Effector memory CD8-positive, alpha-beta T cell (primary cell): Measurements from ENCODE around the gene MARK1.

ENCODE experiments used
- ATAC-seq: fragments of 150-1000 bp; cut with Tn5 transposase; replicated peaks from 2 replicates; pipeline ENCODE4 v1.10.0; 2021; ENCODE audit warnings: mild to moderate bottlenecking, moderate library complexity
- DNase-seq, 3 experiments: peaks; one replicate each; pipeline ENCODE4 v3.0.0; 2021
- H3K27ac Mint-ChIP-seq, 2 donors: one replicate each; pipeline ENCODE4 v1.8.0; 2022; ENCODE audit warnings: mild to moderate bottlenecking in 2 of 2, mixed read lengths in 2 of 2, moderate library complexity in 2 of 2
- H3K27me3 Mint-ChIP-seq, 2 donors: one replicate each; pipeline ENCODE4 v1.8.0; 2022; ENCODE audit warnings: mixed read lengths in 2 of 2
- H3K36me3 Mint-ChIP-seq: one replicate; pipeline ENCODE4 v1.8.0; 2022; ENCODE audit warnings: mild to moderate bottlenecking, moderate library complexity, mixed read lengths; ENCODE audit not compliant: insufficient read depth
- H3K4me1 Mint-ChIP-seq, 2 donors: one replicate each; pipeline ENCODE4 v1.8.0; 2022; ENCODE audit warnings: low read depth in 2 of 2, mixed read lengths in 2 of 2
- H3K4me3 Mint-ChIP-seq, 2 donors: one replicate each; pipeline ENCODE4 v1.8.0; 2022; ENCODE audit warnings: mild to moderate bottlenecking in 2 of 2, mixed read lengths in 2 of 2, moderate library complexity in 2 of 2
- H3K9me3 Mint-ChIP-seq, 2 donors: one replicate each; pipeline ENCODE4 v1.8.0; 2022; ENCODE audit warnings: mixed read lengths in 2 of 2
- total RNA-seq, 9 experiments: gene quantifications; one replicate each; lab custom pipeline; 2026; lab: John Stamatoyannopoulos, UW

Gene MARK1
- total RNA-seq, result 0 to 1.9 (median 0.10) reads per million in 9 experiments

DNA sequence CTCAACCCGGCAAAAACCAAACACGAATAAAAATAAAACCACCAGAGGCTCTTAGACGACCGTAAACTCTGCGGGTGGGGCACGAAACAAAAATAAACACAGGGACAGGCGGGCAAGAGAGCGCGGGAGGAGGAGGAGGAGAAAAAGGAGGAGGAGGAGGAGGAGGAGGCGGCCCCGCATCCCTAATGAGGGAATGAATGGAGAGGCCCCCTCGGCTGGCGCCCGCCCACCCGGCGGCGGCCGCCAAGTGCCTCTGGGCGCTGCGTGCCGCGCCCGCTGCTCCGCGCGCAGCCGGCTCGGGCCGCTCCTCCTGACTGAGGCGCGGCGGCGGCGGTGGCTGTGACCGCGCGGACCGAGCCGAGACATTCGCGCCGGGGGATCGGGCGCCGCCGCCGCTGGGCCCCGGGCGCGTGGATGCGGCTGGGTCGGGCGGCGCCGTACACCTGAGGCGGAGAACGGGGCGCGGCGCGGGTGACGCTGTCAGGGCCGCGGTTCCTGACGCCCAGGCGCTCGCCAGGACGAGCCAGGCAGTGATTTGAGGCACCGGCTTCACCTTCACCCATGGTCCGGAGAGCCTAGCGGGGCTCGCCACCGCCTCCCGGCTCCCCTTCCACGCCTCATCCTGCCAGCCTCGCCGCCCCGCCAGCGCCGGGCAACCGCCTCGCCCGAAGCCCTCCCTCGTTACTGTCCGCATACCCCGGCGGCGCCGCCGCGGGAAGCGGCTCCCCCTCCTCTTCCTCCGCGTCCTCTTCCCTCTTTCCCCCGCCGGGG lies at the start of gene MARK1:
MARK1 (plus strand) TSS at position 229 of the 771 bp plus-strand sequence. CDS start 687 bp downstream, outside the sequence.
- Mint-ChIP-seq H3K4me1 (peaks cover 7 to 11% of the 10 kb centered on the region in 2 donors), H3K4me3 (peak within 1 kb of the TSS; percentile 72 to 79), H3K27ac (no peak within 1 kb of the TSS), H3K36me3 (no peaks in the 10 kb centered on the region), H3K27me3 (peaks cover 64 to 75% of the 10 kb centered on the region in 2 donors), H3K9me3 (no peaks in the 10 kb centered on the region)
- peak; percentile 29 for ATAC-seq
- no peak for DNase-seq

GRCh38 chr1:220483700-220484099 lies 44.2 kb upstream of the MARK1 start:
- no peak for DNase-seq
- peaks cover 0 to 28% of the 10 kb centered on the region in 2 donors for H3K27me3 Mint-ChIP-seq
- H3K36me3 Mint-ChIP-seq, result no peaks in the 10 kb centered on the region
- no peak overlapping the region for H3K4me3 Mint-ChIP-seq
- H3K4me1 Mint-ChIP-seq, result no peaks in the 10 kb centered on the region
- ATAC-seq, result no peak
- H3K9me3 Mint-ChIP-seq, result peaks cover 0 to 2% of the 10 kb centered on the region in 2 donors
- no peak overlapping the region for H3K27ac Mint-ChIP-seq

DNA sequence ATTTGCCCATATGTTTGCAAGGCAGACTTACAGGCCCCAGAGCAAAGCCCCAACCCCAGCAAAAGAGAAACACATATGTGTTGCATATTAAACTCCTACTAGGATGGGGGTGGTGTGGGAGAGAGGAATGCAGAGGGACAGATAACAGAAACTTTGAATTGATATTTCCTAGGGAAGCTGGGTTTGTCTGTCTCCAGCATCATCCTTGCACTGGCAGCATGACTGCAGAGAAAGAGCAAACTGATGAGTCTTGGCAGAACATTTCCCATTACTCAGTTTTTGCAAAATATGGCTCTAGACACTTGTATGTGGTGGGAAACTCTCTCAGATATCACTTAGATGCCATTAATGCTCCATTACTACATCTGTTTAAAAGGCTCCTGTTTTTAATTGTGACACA lies 43.8 kb upstream of the MARK1 start:
- ATAC-seq, result no peak
- Mint-ChIP-seq H3K9me3 (peaks cover 0 to 2% of the 10 kb centered on the region in 2 donors), H3K36me3 (no peaks in the 10 kb centered on the region), H3K27me3 (peaks cover 0 to 24% of the 10 kb centered on the region in 2 donors), H3K4me1 (no peaks in the 10 kb centered on the region), H3K27ac (no peak overlapping the region), H3K4me3 (no peak overlapping the region)
- no peak for DNase-seq

- H3K27me3 Mint-ChIP-seq, result peaks cover 0 to 19% of the 10 kb centered on the region in 2 donors
These were observed 42.8 kb upstream of the MARK1 start for GRCh38 chr1:220485131-220485530.

DNA sequence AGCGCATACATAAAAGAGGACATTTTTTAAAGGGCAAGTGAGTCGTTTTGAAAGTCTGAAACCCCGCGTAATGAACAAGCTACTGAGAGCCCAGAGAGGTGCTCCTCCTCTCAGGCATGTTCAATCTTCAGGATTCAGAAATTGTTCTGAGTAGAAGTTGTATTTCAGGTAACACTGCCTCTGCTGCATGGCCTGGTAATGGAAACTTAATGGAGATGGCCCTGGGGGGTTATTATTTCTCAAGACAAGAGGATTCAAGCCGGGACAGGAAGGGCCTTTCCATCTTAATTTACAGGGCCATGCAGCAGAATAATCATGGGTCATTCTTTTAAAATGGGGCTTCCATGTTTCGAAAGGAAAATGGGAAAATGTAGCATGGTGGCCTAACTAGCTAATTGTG lies 42.1 kb upstream of the MARK1 start:
- Mint-ChIP-seq H3K36me3 (no peaks in the 10 kb centered on the region), H3K27ac (no peak overlapping the region), H3K4me3 (no peak overlapping the region), H3K4me1 (no peaks in the 10 kb centered on the region), H3K9me3 (peaks cover 0 to 2% of the 10 kb centered on the region in 2 donors), H3K27me3 (peaks cover 0 to 19% of the 10 kb centered on the region in 2 donors)
- no peak for ATAC-seq
- DNase-seq, result no peak

More at GRCh38 chr1:220485131-220485530, 42.8 kb upstream of the MARK1 start:
- H3K27ac Mint-ChIP-seq, result no peak overlapping the region
- H3K4me1 Mint-ChIP-seq, result no peaks in the 10 kb centered on the region
- no peak for DNase-seq
- no peaks in the 10 kb centered on the region for H3K36me3 Mint-ChIP-seq
- ATAC-seq, result no peak
- H3K9me3 Mint-ChIP-seq, result peaks cover 0 to 2% of the 10 kb centered on the region in 2 donors
- H3K4me3 Mint-ChIP-seq, result no peak overlapping the region

- Mint-ChIP-seq H3K27me3 (peaks cover 0 to 19% of the 10 kb centered on the region in 2 donors), H3K27ac (no peak overlapping the region), H3K9me3 (no peaks in the 10 kb centered on the region), H3K4me3 (no peak overlapping the region), H3K4me1 (no peaks in the 10 kb centered on the region), H3K36me3 (no peaks in the 10 kb centered on the region)
- ATAC-seq, result no peak
- no peak for DNase-seq
These were observed 40.6 kb upstream of the MARK1 start for GRCh38 chr1:220487297-220487820.

GRCh38 chr1:220491891-220492290 lies 36.0 kb upstream of the MARK1 start:
- Mint-ChIP-seq H3K27me3 (peaks cover 20 to 24% of the 10 kb centered on the region in 2 donors), H3K36me3 (no peaks in the 10 kb centered on the region), H3K9me3 (peaks cover 0 to 2% of the 10 kb centered on the region in 2 donors), H3K4me3 (no peak overlapping the region), H3K4me1 (no peaks in the 10 kb centered on the region), H3K27ac (no peak overlapping the region)
- no peak for DNase-seq
- ATAC-seq, result no peak

DNA sequence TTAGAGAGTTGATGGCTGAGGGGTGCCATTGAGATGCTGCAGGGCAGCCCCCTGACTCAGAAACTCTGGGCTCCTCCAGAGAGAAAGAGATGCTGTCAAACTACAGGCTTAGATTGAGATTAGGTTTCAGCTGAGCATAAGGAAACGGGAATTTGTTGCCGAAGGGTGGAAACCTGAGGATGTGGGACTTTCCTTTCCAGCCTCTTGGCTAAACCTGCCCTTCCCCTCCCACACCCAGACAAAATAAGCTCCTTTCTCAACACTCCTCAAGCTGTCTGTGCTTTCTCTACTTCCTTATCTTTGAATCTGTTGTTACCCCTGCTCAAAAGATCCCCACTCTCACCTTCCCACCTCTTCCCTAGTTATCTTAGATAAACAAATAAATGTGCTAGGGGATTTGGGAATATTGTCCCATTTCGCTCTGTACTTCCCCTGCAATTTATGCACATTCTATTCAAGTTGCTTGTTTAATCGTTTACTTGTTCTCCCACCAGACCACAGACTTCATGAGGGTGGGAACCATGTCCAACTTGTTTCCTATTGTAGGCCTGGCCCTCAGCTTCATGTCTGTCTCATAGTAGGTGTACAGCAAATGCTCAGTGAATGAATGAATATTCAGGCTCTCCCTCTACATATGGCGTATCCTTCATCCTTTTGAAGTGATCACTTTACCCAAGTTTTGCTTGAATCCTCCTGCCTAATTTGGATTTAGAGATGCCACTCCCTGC lies 30.6 kb upstream of the MARK1 start:
- DNase-seq (no peak), ATAC-seq (no peak)
- H3K4me3 Mint-ChIP-seq, result no peak overlapping the region
- H3K27me3 Mint-ChIP-seq, result peaks cover 29 to 44% of the 10 kb centered on the region in 2 donors
- no peaks in the 10 kb centered on the region for H3K4me1 Mint-ChIP-seq
- H3K36me3 Mint-ChIP-seq, result no peaks in the 10 kb centered on the region
- peaks cover 0 to 2% of the 10 kb centered on the region in 2 donors for H3K9me3 Mint-ChIP-seq
- no peak overlapping the region for H3K27ac Mint-ChIP-seq

DNA sequence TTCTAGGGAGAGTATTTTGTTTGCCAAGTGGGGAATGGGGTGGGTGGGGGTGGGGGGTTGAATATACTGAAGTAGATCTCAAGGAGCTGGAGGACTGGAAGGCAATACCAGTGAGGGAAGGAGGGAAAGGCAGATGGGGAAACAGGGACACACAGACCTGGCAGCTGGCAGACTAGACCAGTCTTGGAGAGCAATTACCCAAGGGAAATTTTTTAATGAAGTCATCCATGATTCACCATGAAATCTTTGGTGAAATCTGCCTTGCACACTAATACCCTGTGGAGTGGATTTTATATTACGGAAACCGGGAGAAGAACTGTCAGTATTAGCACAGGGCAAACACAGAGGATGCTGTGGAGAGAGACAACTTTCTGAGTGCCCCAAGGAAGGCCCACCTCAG lies 29.7 kb upstream of the MARK1 start:
- no peak overlapping the region for H3K4me3 Mint-ChIP-seq
- ATAC-seq (no peak), DNase-seq (no peak)
- no peak overlapping the region for H3K27ac Mint-ChIP-seq
- peaks cover 0 to 2% of the 10 kb centered on the region in 2 donors for H3K9me3 Mint-ChIP-seq
- H3K4me1 Mint-ChIP-seq, result no peaks in the 10 kb centered on the region
- H3K36me3 Mint-ChIP-seq, result no peaks in the 10 kb centered on the region
- H3K27me3 Mint-ChIP-seq, result peaks cover 29 to 44% of the 10 kb centered on the region in 2 donors

- H3K27ac Mint-ChIP-seq, result no peak overlapping the region
- no peaks in the 10 kb centered on the region for H3K4me1 Mint-ChIP-seq
- no peaks in the 10 kb centered on the region for H3K36me3 Mint-ChIP-seq
- DNase-seq (no peak), ATAC-seq (no peak)
- no peak overlapping the region for H3K4me3 Mint-ChIP-seq
- no peaks in the 10 kb centered on the region for H3K9me3 Mint-ChIP-seq
- peaks cover 22 to 33% of the 10 kb centered on the region in 2 donors for H3K27me3 Mint-ChIP-seq
These were observed 27.6 kb upstream of the MARK1 start for GRCh38 chr1:220500372-220500771.

GRCh38 chr1:220504329-220504728 lies 23.6 kb upstream of the MARK1 start:
- H3K4me3 Mint-ChIP-seq, result no peak overlapping the region
- peaks cover 5 to 18% of the 10 kb centered on the region in 2 donors for H3K27me3 Mint-ChIP-seq
- H3K27ac Mint-ChIP-seq, result no peak overlapping the region
- ATAC-seq (no peak), DNase-seq (no peak)
- H3K4me1 Mint-ChIP-seq, result no peaks in the 10 kb centered on the region
- no peaks in the 10 kb centered on the region for H3K36me3 Mint-ChIP-seq
- no peaks in the 10 kb centered on the region for H3K9me3 Mint-ChIP-seq

GRCh38 chr1:220507085-220507484 lies 20.9 kb upstream of the MARK1 start:
- no peaks in the 10 kb centered on the region for H3K4me1 Mint-ChIP-seq
- no peak for DNase-seq
- H3K27ac Mint-ChIP-seq, result no peak overlapping the region
- H3K4me3 Mint-ChIP-seq, result no peak overlapping the region
- no peak for ATAC-seq
- no peaks in the 10 kb centered on the region for H3K36me3 Mint-ChIP-seq
- no peaks in the 10 kb centered on the region for H3K9me3 Mint-ChIP-seq
- H3K27me3 Mint-ChIP-seq, result peaks cover 5 to 7% of the 10 kb centered on the region in 2 donors

GRCh38 chr1:220511179-220511578 lies 16.8 kb upstream of the MARK1 start:
- no peak overlapping the region for H3K27ac Mint-ChIP-seq
- no peaks in the 10 kb centered on the region for H3K9me3 Mint-ChIP-seq
- DNase-seq (no peak), ATAC-seq (no peak)
- H3K4me3 Mint-ChIP-seq, result no peak overlapping the region
- H3K36me3 Mint-ChIP-seq, result no peaks in the 10 kb centered on the region
- no peaks in the 10 kb centered on the region for H3K4me1 Mint-ChIP-seq
- peaks cover 0 to 4% of the 10 kb centered on the region in 2 donors for H3K27me3 Mint-ChIP-seq
